HG03439 (cell line): Measurements from ENCODE around the gene SLC16A12.
"Not testable (repeated sequence)": the region's sequence is repeated elsewhere in the genome, so short reads cannot be mapped to it uniquely, and the experiment has no call there.

Experiments used
- ATAC-seq: cut with Tn5 transposase; IDR thresholded peaks from one replicate; pipeline ENCODE4 v1.9.1; 2021; ENCODE audit warnings: mild to moderate bottlenecking, moderate library complexity; ENCODE audit not compliant: unreplicated experiment

SLC16A12 gene

GRCh38 chr10:89393898-89394297 is 141.5 kb downstream of the SLC16A12 start:
- no peak for ATAC-seq

DNA sequence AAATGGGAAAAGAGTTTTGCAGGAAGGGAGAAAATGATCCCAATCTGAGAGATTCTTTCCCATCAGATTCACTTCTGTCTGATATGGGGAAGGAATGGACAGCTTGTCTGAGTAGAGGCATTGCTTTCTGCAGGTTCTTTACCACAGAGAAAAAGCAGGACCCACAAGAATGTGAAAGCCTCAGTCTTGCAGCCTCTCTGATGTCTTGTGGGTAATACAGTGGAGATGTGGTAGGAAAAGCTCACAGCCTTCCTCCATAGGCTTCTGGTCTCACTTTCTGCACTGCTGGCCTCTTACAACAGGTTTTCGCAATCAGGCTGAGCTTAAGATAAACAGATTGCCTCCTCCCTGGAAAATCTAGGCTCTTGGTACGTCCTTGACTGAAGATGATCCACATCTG is 142.4 kb downstream of the SLC16A12 start:
- no peak for ATAC-seq

GRCh38 chr10:89391907-89392756 is 143.3 kb downstream of the SLC16A12 start, which contains the start of gene IFIT1:
Gene IFIT1, plus strand, starts transcription at chr10:89392623. Its CDS starts 90 bp downstream, at chr10:89392713.
- ATAC-seq, result peak; percentile 69

DNA sequence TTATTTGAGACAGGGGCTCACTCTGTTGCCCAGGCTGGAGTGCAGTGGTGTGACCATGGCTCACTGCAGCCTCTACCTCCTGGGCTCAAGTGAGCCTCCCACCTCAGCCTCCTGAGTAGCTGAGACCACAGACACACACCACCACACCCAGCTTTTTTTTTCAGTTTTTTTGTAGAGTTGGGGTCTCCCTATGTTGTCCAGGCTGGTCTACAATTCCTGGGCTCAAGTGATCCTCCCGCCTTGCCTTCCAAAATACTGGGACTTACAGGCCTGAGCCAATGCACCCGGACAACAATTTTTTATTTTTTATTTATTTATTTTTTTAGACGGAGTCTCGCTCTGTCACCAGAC is 144.2 kb downstream of the SLC16A12 start:
- ATAC-seq, result not testable (repeated sequence)

GRCh38 chr10:89390476-89391225 is 144.7 kb downstream of the SLC16A12 start:
- no peak for ATAC-seq

- no peak for ATAC-seq
Measured at GRCh38 chr10:89389254-89389653, 146.1 kb downstream of the SLC16A12 start.

DNA sequence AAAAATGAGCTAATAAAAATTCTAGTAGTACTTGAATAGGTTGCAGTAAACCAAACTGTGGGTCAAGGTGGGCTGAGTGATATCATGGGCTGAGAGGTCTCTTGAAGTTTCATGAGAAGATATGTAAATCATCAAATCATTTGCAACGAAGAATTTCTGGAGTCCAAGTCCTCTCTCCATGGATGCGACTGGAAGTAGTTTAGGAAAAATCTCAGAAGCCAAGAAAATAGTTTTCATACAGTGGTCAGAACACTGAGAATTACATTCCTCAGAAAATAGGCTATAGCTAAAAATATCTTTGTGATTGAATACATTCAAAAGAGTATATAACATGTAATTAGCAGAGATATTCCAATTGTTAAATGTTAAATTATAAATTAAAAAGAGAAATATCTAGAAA is 146.6 kb downstream of the SLC16A12 start:
- no peak for ATAC-seq

DNA sequence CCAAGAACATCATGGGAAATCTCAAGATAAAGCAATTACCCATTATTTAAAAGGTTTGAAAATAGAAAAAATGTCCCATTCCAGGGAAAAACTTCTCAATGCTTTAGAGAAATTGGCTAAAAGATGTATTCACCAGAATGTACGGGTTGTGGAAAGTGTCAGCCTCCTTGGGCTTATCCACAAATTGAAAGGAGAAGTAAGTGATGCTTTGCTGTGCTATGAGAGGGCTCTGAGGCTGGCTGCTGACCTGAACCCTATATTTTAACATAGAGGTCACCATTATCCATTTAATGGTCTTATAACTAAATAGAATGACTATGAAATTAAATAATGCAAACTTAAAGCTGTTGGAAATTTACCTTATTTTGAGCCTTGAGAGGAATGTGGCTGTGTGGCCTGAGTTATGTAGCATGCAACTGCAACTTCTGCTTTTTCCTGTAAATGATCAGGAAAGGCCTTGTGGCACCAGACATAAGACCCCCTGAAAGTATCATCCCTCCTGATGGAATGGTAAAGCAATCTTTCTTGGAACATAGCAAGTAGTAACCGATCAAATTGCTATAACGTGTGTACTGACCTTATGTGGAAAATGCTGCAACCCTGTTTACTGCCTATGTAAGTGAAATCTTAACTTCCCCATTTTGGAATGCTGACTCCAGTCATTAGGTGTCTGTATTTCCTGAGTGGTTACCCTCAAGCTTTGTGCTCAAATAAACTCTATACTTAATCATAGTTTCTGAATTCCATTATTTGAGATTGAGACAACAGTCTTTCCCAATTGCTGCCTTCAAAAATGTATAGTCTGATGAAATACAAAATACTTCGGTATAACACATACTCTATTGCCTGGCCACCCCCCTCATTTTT is 150.7 kb downstream of the SLC16A12 start:
- no peak for ATAC-seq

DNA sequence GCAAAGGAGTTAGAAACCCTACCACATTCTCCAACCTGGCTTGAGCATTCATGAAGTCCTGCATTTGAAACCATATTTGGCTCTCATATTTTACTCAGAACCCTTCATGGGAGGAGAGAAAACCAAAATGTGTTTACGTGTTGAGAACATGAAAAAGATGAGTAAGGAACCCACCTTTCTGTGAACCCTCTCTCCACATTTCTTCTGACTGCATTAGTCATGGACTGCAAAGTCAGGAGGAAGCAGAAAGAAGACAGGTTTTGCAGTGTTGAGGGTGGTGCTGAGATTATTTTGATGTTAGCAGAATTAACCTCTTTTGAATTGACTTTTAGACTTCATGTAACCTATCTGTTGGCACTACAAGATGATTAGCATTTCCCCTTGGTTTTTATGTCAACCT is 152.6 kb downstream of the SLC16A12 start:
- ATAC-seq, result no peak
